Esophagus muscularis mucosa (tissue), 4 donors: Measurements from ENCODE around the gene CIITA. TPM values are rescaled to one million over a fixed set of nuclear protein-coding genes. Genes with fewer than 3 reads are reported as not detected.

ENCODE experiments used
- DNase-seq: peaks from one replicate; pipeline ENCODE4 v3.0.0-alpha.2; 2017; ENCODE audit errors: extremely low spot score
- H3K27ac ChIP-seq, 4 donors: fragments of 200-600 bp; sonication (generic); replicated peaks in 1 of 4; 1 replicate in 3 of 4; 2 replicates in 1 of 4; pipeline ENCODE4 v1.5.1; 2016 to 2019; ENCODE audit warnings: mild to moderate bottlenecking in 1 of 4
- H3K27me3 ChIP-seq, 4 donors: fragments of 200-600 bp; sonication (generic); one replicate each; pipeline versions ENCODE4 v1.5.1 to v1.6.0; 2016 to 2019
- H3K36me3 ChIP-seq, 4 donors: fragments of 200-600 bp; sonication (generic); one replicate each; pipeline ENCODE4 v1.5.1; 2016 to 2019
- H3K4me1 ChIP-seq, 4 donors: fragments of 200-600 bp; sonication (generic); one replicate each; pipeline ENCODE4 v1.5.1; 2016 to 2019
- H3K4me3 ChIP-seq, 4 donors: fragments of 200-600 bp; sonication (generic); 1 replicate in 2 of 4; 2 replicates in 2 of 4; pipeline ENCODE4 v1.5.1; 2016 to 2019; ENCODE audit warnings: mild to moderate bottlenecking in 4 of 4, moderate library complexity in 1 of 4
- H3K9me3 ChIP-seq, 4 donors: fragments of 200-600 bp; sonication (generic); 1 replicate in 3 of 4; 2 replicates in 1 of 4; pipeline ENCODE4 v1.5.1; 2016 to 2019
- CTCF ChIP-seq, 3 experiments: fragments of 200-600 bp in 2 of 3; fragments of 450-650 bp in 1 of 3; sonication (generic) in 2 of 3; IDR thresholded peaks; one replicate each; pipeline ENCODE4 v1.5.1; 2017 to 2019; ENCODE audit warnings: antibody characterized with exemption in 3 of 3, mild to moderate bottlenecking in 2 of 3, moderate library complexity in 1 of 3
- EP300 ChIP-seq: sonication (generic); formaldehyde crosslinking; IDR thresholded peaks from one replicate; pipeline ENCODE4 v1.6.1; 2017; ENCODE audit warnings: antibody characterized with exemption
- POLR2A ChIP-seq: fragments of 450-650 bp; IDR thresholded peaks from one replicate; pipeline ENCODE4 v1.6.1; 2017; ENCODE audit warnings: antibody characterized with exemption, moderate library complexity, mild to moderate bottlenecking, low read depth
- POLR2AphosphoS5 ChIP-seq, 2 donors: sonication (generic); formaldehyde crosslinking; IDR thresholded peaks; one replicate each; pipeline ENCODE4 v1.6.1; 2017; ENCODE audit warnings: antibody characterized with exemption in 2 of 2
- WGBS: methylation state at CpG from one replicate; pipeline ENCODE4 v1.1.5; 2018; 5-methylcytosine and 5-hydroxymethylcytosine counted together
- intact Hi-C: fragments of 100-400 bp; cut with DNase I; formaldehyde crosslinking; loops from one replicate; pipeline ENCODE4 v1.15.1; 2023
- total RNA-seq, 4 donors: library from RNA; depleted of rRNA; stranded (reverse); fragments of >200 nt; gene quantifications; one replicate each; pipeline versions ENCODE4 v1.1.0 to v1.2.1, GENCODE V29; 2016

The CIITA gene
- total RNA-seq, 4 donors from 2014 or later: 6.8 to 11.2 (median 8.9) TPM

GRCh38 chr16:10968498-10968897 lies 91.5 kb downstream of the CIITA start:
- intact Hi-C loops: loop anchor here (5.0 kb wide), 1 partner anchor 189 kb away; no protein-coding TSS in a partner anchor
- peaks cover 0 to 65% (median 38%) of the 10 kb centered on the region in 4 donors for H3K36me3 ChIP-seq
- no peaks in the 10 kb centered on the region for H3K27me3 ChIP-seq
- no peak overlapping the region for H3K27ac ChIP-seq
- H3K4me1 ChIP-seq: peaks cover 14 to 22% (median 16%) of the 10 kb centered on the region in 4 donors
- no peaks in the 10 kb centered on the region for H3K9me3 ChIP-seq
- no peak for TF ChIP-seq POLR2A
- TF ChIP-seq EP300: no peak
- no peak for TF ChIP-seq POLR2AphosphoS5 (IDR thresholded peaks at IDR 0.05)
- no peak for TF ChIP-seq CTCF (IDR thresholded peaks at IDR 0.05)
- H3K4me3 ChIP-seq: no peak overlapping the region
- WGBS: 97% methylated on average over 3 of the region's 3 CpGs
- no peak for DNase-seq

GRCh38 chr16:10969615-10970014 lies 92.6 kb downstream of the CIITA start:
- Histone ChIP-seq H3K9me3 (no peaks in the 10 kb centered on the region), H3K4me1 (peaks cover 6 to 14% (median 11%) of the 10 kb centered on the region in 4 donors), H3K36me3 (peaks cover 0 to 71% (median 38%) of the 10 kb centered on the region in 4 donors), H3K27ac (no peak overlapping the region), H3K27me3 (no peaks in the 10 kb centered on the region), H3K4me3 (no peak overlapping the region)
- WGBS: 50% methylated on average over 1 of the region's 1 CpG
- intact Hi-C loops: loop anchor here (5.0 kb wide), 1 partner anchor 188 kb away; no protein-coding TSS in a partner anchor
- DNase-seq: no peak
- TF ChIP-seq CTCF (IDR thresholded peaks at IDR 0.05) (no peak), POLR2A (no peak), POLR2AphosphoS5 (IDR thresholded peaks at IDR 0.05) (no peak), EP300 (no peak)

- H3K27ac ChIP-seq: no peak overlapping the region
- H3K27me3 ChIP-seq: no peaks in the 10 kb centered on the region
- no peaks in the 10 kb centered on the region for H3K9me3 ChIP-seq
- 95% methylated on average over 2 of the region's 2 CpGs for whole genome bisulfite sequencing
- peaks cover 5 to 13% (median 11%) of the 10 kb centered on the region in 4 donors for H3K4me1 ChIP-seq
- intact Hi-C loops: no loop called here
- DNase-seq: no peak
- H3K4me3 ChIP-seq: no peak overlapping the region
- TF ChIP-seq EP300: no peak
- TF ChIP-seq POLR2A: no peak
- no peak for TF ChIP-seq CTCF (IDR thresholded peaks at IDR 0.05)
- TF ChIP-seq POLR2AphosphoS5 (IDR thresholded peaks at IDR 0.05): no peak
- peaks cover 0 to 74% (median 43%) of the 10 kb centered on the region in 4 donors for H3K36me3 ChIP-seq
Measured at GRCh38 chr16:10970065-10970464, 93.1 kb downstream of the CIITA start.

- Histone ChIP-seq H3K36me3 (peaks cover 4 to 77% (median 54%) of the 10 kb centered on the region in 4 donors), H3K27me3 (no peaks in the 10 kb centered on the region), H3K4me3 (no peak overlapping the region), H3K4me1 (peaks cover 5 to 13% (median 11%) of the 10 kb centered on the region in 4 donors), H3K27ac (peak overlapping the region; percentile 15 to 20 (median 18)), H3K9me3 (no peaks in the 10 kb centered on the region)
- intact Hi-C loops: no loop called here
- DNase-seq: no peak
- WGBS: 45% methylated on average over 3 of the region's 3 CpGs
- no peak for TF ChIP-seq POLR2A
- peak; percentile 80 to 82 (median 81) for TF ChIP-seq CTCF (IDR thresholded peaks at IDR 0.05)
- TF ChIP-seq POLR2AphosphoS5 (IDR thresholded peaks at IDR 0.05): peak; percentile 25 to 40
Measured at GRCh38 chr16:10971560-10971961, 94.6 kb downstream of the CIITA start.
